Adrenal gland (tissue), 12 donors: Measurements from ENCODE around the gene TNS3. TPM values are rescaled to one million over a fixed set of nuclear protein-coding genes. Genes with fewer than 3 reads are reported as not detected.
A peak's percentile ranks its signal among the peaks of the same experiment; 100 is the strongest.

Source experiments
- DNase-seq, 7 donors: peaks; one replicate each; pipeline ENCODE4 v3.0.0-alpha.2; 2019 to 2020
- H3K27ac ChIP-seq, 5 donors: fragments of 200-600 bp; sonication (generic) in 4 of 5; 1 replicate in 3 of 5; 2 replicates in 2 of 5; pipeline versions ENCODE4 v1.5.1 to v1.8.0; 2016 to 2020; ENCODE audit warnings: mild to moderate bottlenecking in 1 of 5
- H3K27me3 ChIP-seq: fragments of 200-600 bp; 2 replicates; pipeline ENCODE4 v1.8.0; 2021
- H3K36me3 ChIP-seq, 2 donors: fragments of 200-600 bp; replicated peaks in 1 of 2; 1 replicate in 1 of 2; 2 replicates in 1 of 2; pipeline versions ENCODE4 v1.5.1 to v1.8.0; 2018 to 2022
- H3K4me1 ChIP-seq, 2 donors: fragments of 200-600 bp; replicated peaks in 1 of 2; 1 replicate in 1 of 2; 2 replicates in 1 of 2; pipeline versions ENCODE4 v1.5.1 to v1.8.0; 2018 to 2021
- H3K4me3 ChIP-seq, 4 donors: fragments of 200-600 bp; sonication (generic) in 3 of 4; one replicate each; pipeline ENCODE4 v1.5.1; 2016 to 2018
- H3K9me3 ChIP-seq, 3 donors: fragments of 200-600 bp; sonication (generic) in 1 of 3; replicated peaks in 1 of 3; 1 replicate in 2 of 3; 2 replicates in 1 of 3; pipeline versions ENCODE4 v1.5.1 to v1.8.0; 2016 to 2021
- CTCF ChIP-seq, 6 experiments: fragments of 450-650 bp in 4 of 6; fragments of 200-600 bp in 2 of 6; sonication (generic) in 1 of 6; IDR thresholded peaks; 1 replicate in 5 of 6; 2 replicates in 1 of 6; pipeline versions ENCODE4 v1.5.1 to v1.8.0; 2016 to 2021; ENCODE audit warnings: antibody characterized with exemption in 6 of 6, mild to moderate bottlenecking in 2 of 6, moderate library complexity in 1 of 6
- POLR2A ChIP-seq, 2 donors: fragments of 450-650 bp; IDR thresholded peaks; one replicate each; pipeline ENCODE4 v1.6.1; 2017; ENCODE audit warnings: antibody characterized with exemption in 2 of 2, mild to moderate bottlenecking in 2 of 2, moderate library complexity in 1 of 2
- WGBS, 4 donors: extraction: QIAGEN DNeasy Blood & Tissue Kit in 2 of 4; methylation state at CpG; one replicate each; pipeline versions ENCODE4 v1.1.5 to v1.1.7; 2013 to 2017; 5-methylcytosine and 5-hydroxymethylcytosine counted together
- intact Hi-C, 2 donors: fragments of 100-400 bp; cut with DNase I; formaldehyde crosslinking; loops; one replicate each; pipeline versions ENCODE4 v1.14.1 to v1.15.0; 2022 to 2023
- polyA plus RNA-seq, 3 donors: library from polyadenylated mRNA; stranded (reverse); fragments of 200-250 nt in 2 of 3; fragments of 350-450 nt in 1 of 3; fragmentation: Illumina TruSeq in 1 of 3; extraction: RNeasy Lipid Tissue Mini Kit (QIAGEN cat#74804) in 1 of 3; gene quantifications; one replicate each; pipeline ENCODE4 v1.2.3, GENCODE V29; 2013 to 2014
- total RNA-seq, 9 donors: library from RNA; depleted of rRNA in 4 of 9; stranded (reverse); fragments of >200 nt in 4 of 9; fragments of 120-200 nt in 1 of 9; fragmentation: NEBNext Ultra II Directional in 1 of 9; extraction: Animal tissue kit (Norgen Biotek cat#: 25700) in 1 of 9; gene quantifications; one replicate each; pipeline versions ENCODE4 v1.1.0 to v1.2.4, GENCODE V29; 2013 to 2023
- donor health status: healthy with polysubstance abuse.
- donor health status: Bipolar disorder and iron deficiency.
- donor health status: DM: yes; HTN: yes; CAD: no.
- donor health status: DM: no; HTN: no; CAD: no.
- donor health status: DM: no; HTN: no; CAD: no.
- donor health status: DM: yes; HTN: yes; CAD: no.

TNS3 gene
- total and polyA plus RNA-seq, 12 donors, result 21.0 to 188 (median 99.8) TPM

GRCh38 chr7:47516386-47516785 is 65.5 kb downstream of the TNS3 start:
- H3K4me3 ChIP-seq, result no peak overlapping the region
- no peaks in the 10 kb centered on the region for H3K27me3 ChIP-seq
- DNase-seq, result no peak
- peaks cover 30 to 63% of the 10 kb centered on the region in 2 donors for H3K4me1 ChIP-seq
- intact Hi-C loops, result no loop called here
- TF ChIP-seq POLR2A (IDR thresholded peaks at IDR 0.05) (no peak), CTCF (IDR thresholded peaks at IDR 0.05) (no peak)
- WGBS, 4 donors, result 92 to 97% (median 94%) methylated on average over 6 of the region's 6 CpGs
- no peaks in the 10 kb centered on the region for H3K9me3 ChIP-seq
- H3K36me3 ChIP-seq, result no peaks in the 10 kb centered on the region
- no peak overlapping the region for H3K27ac ChIP-seq

- TF ChIP-seq CTCF (IDR thresholded peaks at IDR 0.05) (no peak), POLR2A (IDR thresholded peaks at IDR 0.05) (no peak)
- H3K36me3 ChIP-seq, result no peaks in the 10 kb centered on the region
- no peak overlapping the region for H3K4me3 ChIP-seq
- intact Hi-C loops, result no loop called here
- H3K4me1 ChIP-seq, result peaks cover 26 to 67% of the 10 kb centered on the region in 2 donors
- no peaks in the 10 kb centered on the region for H3K27me3 ChIP-seq
- no peak for DNase-seq
- no peak overlapping the region for H3K27ac ChIP-seq
- no peaks in the 10 kb centered on the region for H3K9me3 ChIP-seq
- WGBS, 4 donors, result 94 to 98% (median 98%) methylated on average over 7 of the region's 7 CpGs
Measured at GRCh38 chr7:47515305-47515834, 66.5 kb downstream of the TNS3 start.

DNA sequence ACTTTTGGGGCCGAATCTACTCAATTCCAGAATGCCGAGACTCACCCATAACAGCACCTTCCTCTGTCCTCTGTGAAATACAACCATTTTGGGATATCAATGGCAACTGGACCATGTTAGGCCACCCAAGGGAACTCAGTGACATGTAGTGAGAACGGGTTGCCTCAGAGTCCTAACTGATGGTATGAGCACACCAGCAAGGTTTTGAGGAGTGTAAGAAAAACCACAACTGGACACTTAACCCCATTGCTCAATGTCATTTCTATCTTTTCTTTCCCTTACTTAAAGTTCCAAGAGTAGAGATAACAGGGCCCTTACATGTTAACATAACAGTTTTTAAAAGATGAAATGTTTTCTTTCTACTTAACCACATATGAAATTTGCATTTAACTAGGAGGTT is 67.1 kb downstream of the TNS3 start:
- H3K4me3 ChIP-seq, result no peak overlapping the region
- H3K36me3 ChIP-seq, result no peaks in the 10 kb centered on the region
- intact Hi-C loops, result no loop called here
- no peaks in the 10 kb centered on the region for H3K9me3 ChIP-seq
- no peaks in the 10 kb centered on the region for H3K27me3 ChIP-seq
- peaks cover 26 to 61% of the 10 kb centered on the region in 2 donors for H3K4me1 ChIP-seq
- no peak for TF ChIP-seq CTCF (IDR thresholded peaks at IDR 0.05)
- TF ChIP-seq POLR2A (IDR thresholded peaks at IDR 0.05), result no peak
- H3K27ac ChIP-seq, result peak overlapping the region in 3 of 5 donors; percentile 15 to 76 (median 76)
- 79 to 92% (median 89%) methylated on average over 3 of the region's 3 CpGs for WGBS, 4 donors
- no peak for DNase-seq

GRCh38 chr7:47514367-47514766 is 67.5 kb downstream of the TNS3 start:
- no peak for DNase-seq
- Histone ChIP-seq H3K36me3 (no peaks in the 10 kb centered on the region), H3K27me3 (no peaks in the 10 kb centered on the region), H3K4me1 (peaks cover 26 to 57% of the 10 kb centered on the region in 2 donors), H3K27ac (peak overlapping the region in 4 of 5 donors; percentile 64 to 81 (median 76)), H3K9me3 (no peaks in the 10 kb centered on the region), H3K4me3 (no peak overlapping the region)
- WGBS, 4 donors, result 87 to 93% (median 90%) methylated on average over 4 of the region's 4 CpGs
- intact Hi-C loops, result no loop called here
- TF ChIP-seq POLR2A (IDR thresholded peaks at IDR 0.05), result no peak
- no peak for TF ChIP-seq CTCF (IDR thresholded peaks at IDR 0.05)
